HPDE6-E6E7 (cell line): ENCODE data around the gene COQ8A.
"Not testable (repeated sequence)": the region's sequence is repeated elsewhere in the genome, so short reads cannot be mapped to it uniquely, and the experiment has no call there.

Experiments used
- DNase-seq: peaks from one replicate; pipeline ENCODE4 v3.0.0; 2011; ENCODE audit warnings: missing footprints; ENCODE audit errors: extremely low spot score

The COQ8A gene

GRCh38 chr1:226921504-226921903, 18.6 kb upstream of the COQ8A start:
- DNase-seq = no peak

DNA sequence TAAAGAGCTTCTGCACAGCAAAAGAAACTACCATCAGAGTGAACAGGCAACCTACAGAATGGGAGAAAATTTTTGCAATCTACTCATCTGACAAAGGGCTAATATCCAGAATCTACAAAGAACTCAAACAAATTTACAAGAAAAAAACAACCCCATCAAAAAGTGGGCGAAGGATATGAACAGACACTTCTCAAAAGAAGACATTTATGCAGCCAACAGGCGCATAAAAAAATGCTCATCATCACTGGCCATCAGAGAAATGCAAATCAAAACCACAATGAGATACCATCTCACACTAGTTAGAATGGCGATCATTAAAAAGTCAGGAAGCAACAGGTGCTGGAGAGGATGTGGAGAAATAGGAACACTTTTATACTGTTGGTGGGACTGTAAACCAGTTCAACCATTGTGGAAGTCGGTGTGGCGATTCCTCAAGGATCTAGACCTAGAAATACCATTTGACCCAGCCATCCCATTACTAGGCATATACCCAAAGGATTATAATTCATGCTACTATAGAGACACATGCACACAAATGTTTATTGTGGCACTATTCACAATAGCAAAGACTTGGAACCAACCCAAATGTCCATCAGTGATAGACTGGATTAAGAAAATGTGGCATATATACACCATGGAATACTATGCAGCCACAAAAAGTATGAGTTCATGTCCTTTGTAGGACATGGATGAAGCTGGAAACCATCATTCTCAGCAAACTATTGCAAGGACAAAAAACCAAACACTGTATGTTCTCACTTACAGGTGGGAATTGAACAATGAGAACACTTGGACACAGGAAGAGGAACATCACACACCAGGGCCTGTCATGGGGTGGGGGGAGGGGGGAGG, 10.6 kb upstream of the COQ8A start:
- not testable (repeated sequence) for DNase-seq

GRCh38 chr1:226934483-226935237, 5.4 kb upstream of the COQ8A start:
- no peak for DNase-seq

DNA sequence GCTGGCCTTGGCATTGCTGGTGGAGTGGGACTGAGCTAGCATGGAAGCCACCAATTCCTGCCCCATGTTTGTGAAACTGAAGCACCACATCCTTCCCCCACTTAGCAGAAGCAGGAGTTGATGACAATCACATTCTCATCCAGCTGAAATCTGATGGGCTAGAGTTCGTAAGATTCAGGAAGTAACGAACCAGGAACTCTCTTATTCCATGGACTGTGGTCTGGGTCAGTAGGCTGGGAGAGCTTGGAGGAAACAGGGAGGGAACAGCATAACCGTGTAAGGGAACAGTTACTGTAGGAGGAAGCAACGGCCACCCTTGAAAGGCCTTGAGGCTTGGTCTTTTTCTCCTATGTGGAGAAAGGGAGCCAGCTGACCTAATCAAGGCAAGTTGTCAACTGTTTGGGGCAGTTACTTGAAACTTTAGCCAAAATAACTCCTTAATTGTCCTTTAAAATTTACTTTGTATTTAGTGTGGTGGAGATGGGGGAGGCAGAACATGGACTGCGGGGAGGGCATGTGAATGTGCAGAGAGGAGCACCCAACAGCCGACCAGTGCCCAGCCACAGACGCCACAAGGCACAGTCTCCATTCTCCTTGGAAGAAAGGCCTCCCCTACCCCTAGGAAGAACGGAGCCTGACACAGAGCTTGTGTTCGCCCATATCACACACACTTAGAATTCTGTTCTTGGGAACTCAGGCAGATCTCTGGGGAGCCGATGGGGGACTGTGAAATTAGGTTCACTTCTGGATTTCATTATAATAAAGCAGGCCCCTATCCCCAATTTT, 2.0 kb upstream of the COQ8A start:
- no peak for DNase-seq

- no peak for DNase-seq
Measured at GRCh38 chr1:226938903-226939437, 1.1 kb upstream of the COQ8A start.

DNA sequence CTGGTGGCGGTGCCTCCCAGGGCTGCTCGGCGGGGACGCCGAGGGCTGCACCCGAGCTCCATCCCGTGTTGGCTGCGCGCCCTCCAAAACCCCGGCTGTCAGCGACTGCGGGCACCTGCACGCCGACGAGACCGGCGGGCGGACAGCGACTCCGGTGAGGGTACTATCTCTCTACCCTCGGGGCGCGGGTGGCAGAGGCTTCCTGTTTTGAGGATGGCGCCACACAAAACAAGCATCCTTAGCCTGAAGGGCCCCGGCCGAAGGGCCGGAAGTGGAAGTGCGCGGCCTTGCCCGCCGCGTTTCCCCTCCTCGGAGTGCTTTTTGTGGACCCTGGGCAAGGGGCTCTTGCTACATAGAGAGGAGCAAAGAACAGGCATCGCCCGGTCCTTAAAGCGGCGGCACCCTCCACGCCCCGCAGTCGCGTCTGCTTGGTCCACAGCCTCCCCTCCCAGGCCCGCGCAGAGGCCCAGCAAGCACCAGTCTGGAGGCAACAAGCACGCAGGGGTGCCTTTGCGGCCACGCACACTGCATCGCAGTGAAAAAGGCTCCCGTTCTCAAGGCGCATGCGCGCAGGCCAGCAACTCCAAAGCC, 561 bp upstream of the COQ8A start:
- DNase-seq = peak; percentile 39

- DNase-seq = no peak
Measured at GRCh38 chr1:226940806-226941067, 643 bp downstream of the COQ8A start.

GRCh38 chr1:226942392-226942791, 2.3 kb downstream of the COQ8A start:
- DNase-seq = no peak

GRCh38 chr1:226943156-226943555, 3.1 kb downstream of the COQ8A start:
- no peak for DNase-seq

GRCh38 chr1:226943927-226944326, 3.8 kb downstream of the COQ8A start:
- no peak for DNase-seq

- DNase-seq = no peak
Measured at GRCh38 chr1:226945106-226945857, 5.2 kb downstream of the COQ8A start.

GRCh38 chr1:226945858-226946245, 5.8 kb downstream of the COQ8A start:
- DNase-seq = no peak

DNA sequence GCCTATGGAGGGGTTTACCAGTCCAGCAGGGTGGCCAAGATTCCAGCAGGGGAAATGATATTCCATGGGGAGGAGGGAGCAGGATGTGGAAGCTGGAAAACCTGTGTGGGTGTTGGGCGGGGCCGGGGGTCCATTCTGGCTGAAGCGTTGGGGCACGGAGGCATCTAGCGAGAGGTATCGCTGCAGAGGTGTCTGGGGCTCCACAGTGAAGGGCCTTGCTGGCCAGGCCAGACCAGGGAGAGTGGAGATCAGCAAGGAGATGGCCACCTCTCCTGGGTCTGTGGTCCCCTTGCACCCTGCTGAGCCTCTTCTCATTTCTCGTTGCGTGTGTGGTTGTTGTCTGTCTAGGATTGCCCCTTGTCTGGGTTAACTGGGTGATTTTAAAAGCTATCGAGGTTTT, 6.2 kb downstream of the COQ8A start:
- DNase-seq = no peak

DNA sequence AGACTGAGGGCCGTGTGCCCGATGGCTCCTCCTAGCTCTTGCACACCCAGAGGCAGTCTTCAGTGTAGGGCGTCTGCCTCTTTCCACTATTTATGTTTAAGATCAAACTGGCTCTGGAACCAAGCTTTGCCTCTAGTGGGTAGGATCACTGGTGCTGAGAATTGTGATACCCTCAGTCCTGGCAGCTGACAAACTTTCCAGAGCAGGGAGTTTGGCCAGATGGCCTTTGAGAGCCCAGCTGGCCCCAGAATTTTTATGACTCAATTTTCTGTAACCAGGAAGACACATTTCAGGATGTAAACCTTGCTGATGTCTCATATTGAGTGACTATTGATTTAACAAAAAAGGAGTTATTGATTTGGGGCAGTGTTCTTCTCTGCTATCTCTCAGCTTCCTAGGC, 6.7 kb downstream of the COQ8A start:
- no peak for DNase-seq

DNA sequence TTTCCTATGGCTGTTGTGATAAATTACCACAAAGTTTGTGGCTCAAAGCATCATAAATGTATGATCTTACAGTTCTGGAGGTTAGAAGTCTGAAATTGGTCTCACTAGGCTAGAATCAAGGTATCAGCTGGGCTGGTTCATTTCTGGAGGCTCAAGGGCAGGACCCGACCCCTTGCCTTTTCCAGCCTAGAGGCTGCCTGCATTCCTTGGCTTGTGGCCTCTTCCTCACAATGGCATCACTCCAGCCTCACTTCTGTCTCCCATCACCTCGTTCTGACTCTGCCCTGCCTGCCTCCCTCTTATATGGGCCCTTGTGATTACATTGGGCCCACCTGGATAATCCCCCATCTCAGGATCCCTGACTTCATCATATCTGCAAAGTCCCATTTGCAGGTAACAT, 8.0 kb downstream of the COQ8A start:
- DNase-seq = no peak

DNA sequence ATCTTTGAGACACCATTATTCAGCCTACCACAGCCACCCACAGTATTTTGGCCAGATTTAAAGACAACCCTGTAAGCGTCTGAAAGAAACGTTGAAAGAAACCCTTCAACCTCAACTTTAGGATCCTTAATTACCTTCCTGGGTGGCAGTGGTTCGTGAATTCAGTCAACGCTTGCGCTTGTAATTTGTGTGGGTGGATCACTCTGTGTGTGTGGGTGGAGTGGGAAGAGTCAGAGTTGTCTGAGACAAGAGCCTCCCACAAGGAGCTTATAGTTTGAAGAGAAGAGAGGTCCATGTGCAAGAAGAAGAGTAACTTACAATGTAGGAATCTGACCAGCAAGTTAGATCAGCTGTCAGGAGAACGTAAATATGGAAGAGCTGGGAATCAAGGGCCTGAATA, 8.4 kb downstream of the COQ8A start:
- DNase-seq = no peak

DNA sequence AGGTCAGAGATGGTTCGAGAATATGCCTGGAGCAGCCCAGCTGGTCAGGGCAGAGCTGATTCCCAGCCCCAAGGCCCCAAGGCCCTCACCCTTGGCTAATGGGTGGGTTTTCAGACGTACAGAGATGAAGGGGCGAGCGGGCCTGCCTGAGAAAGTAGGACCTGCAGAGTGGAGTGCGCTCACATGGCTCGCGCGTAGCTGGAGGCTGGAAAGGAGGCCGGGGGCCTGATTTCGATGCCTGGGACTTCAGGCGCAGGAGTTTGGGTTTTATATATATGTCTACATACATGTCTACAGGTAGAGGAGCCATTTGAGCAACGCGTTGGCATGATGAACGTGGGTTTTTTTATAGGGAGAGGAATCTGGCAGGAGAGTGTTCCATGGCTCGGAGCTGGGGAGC, 8.9 kb downstream of the COQ8A start:
- no peak for DNase-seq

DNA sequence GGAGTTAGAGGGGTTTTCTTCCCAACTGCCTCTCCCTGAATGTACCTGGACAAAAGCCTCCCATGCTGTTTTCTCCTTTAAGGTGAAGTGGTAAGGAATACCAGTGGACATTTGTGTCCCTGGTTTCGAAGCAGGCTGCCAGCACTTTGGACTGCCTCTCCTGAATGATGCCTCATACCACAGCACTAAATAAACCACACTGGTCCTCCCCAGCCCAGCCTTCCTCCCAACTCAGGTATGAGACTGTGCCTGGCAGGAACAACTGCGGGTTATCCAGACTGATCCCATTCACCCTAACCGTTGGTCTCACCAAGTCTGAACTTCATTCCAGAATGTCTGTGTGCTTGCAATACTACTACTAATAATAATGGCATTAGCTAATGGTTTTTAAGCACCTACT, 9.3 kb downstream of the COQ8A start:
- no peak for DNase-seq

DNA sequence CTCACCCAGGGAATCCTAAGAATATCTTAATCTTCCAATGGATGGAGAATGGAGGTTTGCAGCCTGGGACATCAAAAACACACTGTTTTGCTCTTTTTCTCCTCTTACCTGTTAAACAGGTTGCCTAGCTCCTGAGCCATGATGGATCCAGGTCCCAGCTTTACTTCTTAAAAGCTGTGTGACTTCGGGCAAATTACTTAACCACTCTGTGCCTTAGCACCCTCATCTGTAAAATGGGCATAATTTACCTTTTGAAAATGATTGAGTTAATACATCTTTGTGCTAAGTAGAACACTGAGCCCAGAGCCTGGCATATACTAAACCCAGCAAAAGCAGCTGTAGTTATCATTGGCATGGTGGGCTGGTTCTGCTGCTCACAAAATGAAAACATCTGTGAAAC, 10.2 kb downstream of the COQ8A start:
- DNase-seq = no peak

DNA sequence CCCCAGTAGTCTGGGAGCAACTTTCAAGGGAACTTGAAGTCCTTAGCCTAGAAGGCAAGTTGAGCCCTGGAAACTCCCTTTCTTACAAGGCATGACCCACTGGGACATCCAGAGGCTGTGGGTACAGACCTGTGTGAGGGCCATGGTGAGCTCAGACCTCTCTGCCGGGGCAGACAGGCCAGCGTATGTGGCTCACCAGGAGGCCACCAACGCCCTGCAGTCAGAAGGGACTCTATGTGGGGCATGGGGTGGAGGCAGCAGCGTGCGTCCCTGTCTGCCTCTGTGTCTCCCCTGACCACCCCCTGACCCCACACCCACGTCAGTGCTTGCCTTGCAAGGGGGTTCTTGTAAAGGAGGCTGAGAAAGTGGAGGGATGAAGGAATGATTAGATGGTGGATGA, 10.8 kb downstream of the COQ8A start:
- no peak for DNase-seq
